H1 (cell line): ENCODE measurements around the gene SNRK. TPM values are rescaled to one million over a fixed set of nuclear protein-coding genes. Genes with fewer than 3 reads are reported as not detected.
A peak's percentile ranks its signal among the peaks of the same experiment; 100 is the strongest.

ENCODE experiments used
- ATF2 ChIP-seq: IDR thresholded peaks from 2 replicates; pipeline ENCODE4 v1.6.1; 2012; ENCODE audit warnings: low read length, inconsistent platforms
- CBX8 ChIP-seq: fragments of 300-800, 300-1000 bp; sonication (generic); IDR thresholded peaks from 2 replicates; pipeline ENCODE4 v1.7.1; 2016; ENCODE audit warnings: low read depth, low read length, borderline replicate concordance
- CHD1 ChIP-seq: IDR thresholded peaks from 2 replicates; pipeline ENCODE4 v1.6.1; 2012; ENCODE audit warnings: low read depth, low read length, improper control_type of control experiment
- FOSL1 ChIP-seq: IDR thresholded peaks from 2 replicates; pipeline ENCODE4 v1.6.1; 2011; ENCODE audit warnings: mild to moderate bottlenecking, low read depth, low read length, moderate library complexity; ENCODE audit not compliant: insufficient read depth
- GABPA ChIP-seq: IDR thresholded peaks from 2 replicates; pipeline ENCODE4 v1.6.1; 2011; ENCODE audit warnings: mild to moderate bottlenecking, low read length, moderate library complexity, borderline replicate concordance; ENCODE audit not compliant: insufficient read depth
- JUN ChIP-seq: IDR thresholded peaks from 2 replicates; pipeline ENCODE4 v1.6.1; 2011; ENCODE audit warnings: low read depth, mild to moderate bottlenecking, improper control_type of control experiment, low read length
- JUND ChIP-seq: IDR thresholded peaks from 2 replicates; pipeline ENCODE4 v1.6.1; 2011; ENCODE audit warnings: mild to moderate bottlenecking, improper control_type of control experiment, low read length
- KDM4A ChIP-seq: IDR thresholded peaks from one replicate; pipeline ENCODE4 v1.7.1; 2012; ENCODE audit warnings: low read depth, mild to moderate bottlenecking, moderate library complexity, low read length, inconsistent platforms; ENCODE audit not compliant: severe bottlenecking
- MAX ChIP-seq: IDR thresholded peaks from 2 replicates; pipeline ENCODE4 v1.6.1; 2012; ENCODE audit warnings: inconsistent platforms
- RXRA ChIP-seq: IDR thresholded peaks from 2 replicates; pipeline ENCODE4 v1.6.1; 2011; ENCODE audit warnings: low read depth, mild to moderate bottlenecking, low read length, moderate library complexity; ENCODE audit not compliant: insufficient read depth
- SAP30 ChIP-seq: fragments of 300-600 bp; sonication (generic); IDR thresholded peaks from 2 replicates; pipeline ENCODE4 v1.7.1; 2012; ENCODE audit warnings: low read length, moderate library complexity, mild to moderate bottlenecking, inconsistent platforms; ENCODE audit not compliant: insufficient read depth, insufficient replicate concordance
- SIN3A ChIP-seq, 2 experiments: IDR thresholded peaks in 1 of 2; conservative IDR thresholded peaks in 1 of 2; 2 replicates each; pipeline ENCODE4 v1.6.1; 2011 to 2012; ENCODE audit warnings: low read length in 2 of 2, improper control_type of control experiment in 1 of 2, low read depth in 1 of 2, mild to moderate bottlenecking in 1 of 2
- SIRT6 ChIP-seq: IDR thresholded peaks from one replicate; pipeline ENCODE4 v1.7.1; 2012; ENCODE audit warnings: low read length, inconsistent platforms
- SIX5 ChIP-seq: IDR thresholded peaks from 2 replicates; pipeline ENCODE4 v1.6.1; 2011; ENCODE audit warnings: mild to moderate bottlenecking, low read depth, low read length
- SP1 ChIP-seq: IDR thresholded peaks from 2 replicates; pipeline ENCODE4 v1.6.1; 2011; ENCODE audit warnings: low read depth, low read length
- SRF ChIP-seq: IDR thresholded peaks from 2 replicates; pipeline ENCODE4 v1.6.1; 2011; ENCODE audit warnings: mild to moderate bottlenecking, low read depth, low read length, moderate library complexity
- SUZ12 ChIP-seq: fragments of 200-600 bp; sonication (generic); IDR thresholded peaks from 2 replicates; pipeline ENCODE4 v1.6.1; 2012; ENCODE audit warnings: mild to moderate bottlenecking, inconsistent platforms, low read length, moderate library complexity, mixed read lengths
- TAF7 ChIP-seq: optimal IDR thresholded peaks from 2 replicates; pipeline ENCODE3; 2011; ENCODE audit warnings: low read depth, mild to moderate bottlenecking, inconsistent platforms, low read length, moderate library complexity, borderline replicate concordance
- TBP ChIP-seq: IDR thresholded peaks from 2 replicates; pipeline ENCODE4 v1.6.1; 2011; ENCODE audit warnings: low read depth, low read length, improper control_type of control experiment
- TEAD4 ChIP-seq: IDR thresholded peaks from 2 replicates; pipeline ENCODE4 v1.6.1; 2012; ENCODE audit warnings: low read depth, low read length, inconsistent platforms, mixed read lengths
- polyA plus RNA-seq, 7 experiments: library from polyadenylated mRNA; depleted of rRNA in 3 of 7; stranded (reverse) in 5 of 7; unstranded in 2 of 7; fragments of >200 nt in 5 of 7; fragments of 200-250 nt in 2 of 7; gene quantifications; 1 replicate in 5 of 7; 2 replicates in 1 of 7; 4 replicates in 1 of 7; pipeline versions ENCODE4 v1.2.1 to v1.2.3, GENCODE V29; 2011 to 2013; ENCODE audit warnings: missing spikeins in 2 of 7, mixed read lengths in 2 of 7
- total RNA-seq: library from RNA; stranded (reverse); fragmentation: NEBNext Ultra II Directional; extraction: Animal tissue kit (Norgen Biotek cat#: 25700); gene quantifications from 2 replicates; pipeline ENCODE4 v1.2.1, GENCODE V29; 2021

SNRK gene
- total and polyA plus RNA-seq, 2 of the 8 experiments (the other 6 are each of a cell fraction or from before 2014, with no cell fraction given), result 4.4 to 11.7 TPM

- TF ChIP-seq RXRA (no peak), KDM4A (no peak), TAF7 (peak; percentile 70), MAX (peak; percentile 61; the same call in 1 of the 2 replicates), SP1 (no peak), SUZ12 (no peak), SAP30 (peak; percentile 61), JUND (0 out of 2 replicates have a peak, but pooled peaks have one; percentile 30), SRF (no peak), CBX8 (no peak), TEAD4 (no peak), JUN (no peak), SIRT6 (no peak), SIN3A (conservative IDR thresholded peaks at IDR 0.05 in 1 of 2, IDR thresholded peaks at IDR 0.05 in 1 of 2; ENCODE audit: low read depth in 1 of 2, low read length in 2 of 2) (peak in 1 of 2 experiments; percentile 69; a peak in 2 of 4 replicates), TBP (peak; percentile 55; the same call in 1 of the 2 replicates), ATF2 (no peak), FOSL1 (no peak), CHD1 (no peak), GABPA (no peak), SIX5 (no peak)
These were observed at the start of gene SNRK (continued) for GRCh38 chr3:43286115-43286840.
